OCI-LY3 (cell line): ENCODE measurements around the gene KCNG3.

Source experiments
- EZH2phosphoT487 ChIP-seq: fragments of 200-600 bp; shearing (Covaris generic); IDR thresholded peaks from 2 replicates; pipeline ENCODE4 v1.6.1; 2018; ENCODE audit warnings: antibody characterized with exemption, mixed run types, low read depth
- TF ChIP-seq, protein P1 (sequence below): fragments of 200-600, 300-600 bp; sonication (generic); IDR thresholded peaks from 2 replicates; pipeline ENCODE4 v1.5.1; 2014; ENCODE audit warnings: antibody characterized with exemption, low read length, low read depth

DNA sequence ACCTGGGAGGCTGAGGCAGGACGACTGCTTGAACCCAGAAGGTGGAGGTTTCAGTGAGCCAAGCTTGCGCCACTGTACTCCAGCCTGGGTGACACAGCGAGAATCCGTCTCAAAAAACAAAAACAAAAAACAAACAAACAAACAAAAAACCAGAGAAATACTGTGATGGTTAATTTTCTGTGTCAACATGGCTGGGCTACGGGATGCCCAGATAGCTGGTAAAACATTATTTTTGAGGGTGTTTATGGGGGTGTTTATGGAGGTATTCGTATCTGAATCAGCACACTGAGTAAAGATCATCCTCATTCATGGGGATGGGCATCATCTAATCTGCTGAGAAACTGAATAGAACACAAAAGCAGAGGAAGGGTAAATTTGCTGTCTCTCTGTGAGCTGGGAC, 92.0 kb downstream of the KCNG3 start:
- TF ChIP-seq, protein P1, sequence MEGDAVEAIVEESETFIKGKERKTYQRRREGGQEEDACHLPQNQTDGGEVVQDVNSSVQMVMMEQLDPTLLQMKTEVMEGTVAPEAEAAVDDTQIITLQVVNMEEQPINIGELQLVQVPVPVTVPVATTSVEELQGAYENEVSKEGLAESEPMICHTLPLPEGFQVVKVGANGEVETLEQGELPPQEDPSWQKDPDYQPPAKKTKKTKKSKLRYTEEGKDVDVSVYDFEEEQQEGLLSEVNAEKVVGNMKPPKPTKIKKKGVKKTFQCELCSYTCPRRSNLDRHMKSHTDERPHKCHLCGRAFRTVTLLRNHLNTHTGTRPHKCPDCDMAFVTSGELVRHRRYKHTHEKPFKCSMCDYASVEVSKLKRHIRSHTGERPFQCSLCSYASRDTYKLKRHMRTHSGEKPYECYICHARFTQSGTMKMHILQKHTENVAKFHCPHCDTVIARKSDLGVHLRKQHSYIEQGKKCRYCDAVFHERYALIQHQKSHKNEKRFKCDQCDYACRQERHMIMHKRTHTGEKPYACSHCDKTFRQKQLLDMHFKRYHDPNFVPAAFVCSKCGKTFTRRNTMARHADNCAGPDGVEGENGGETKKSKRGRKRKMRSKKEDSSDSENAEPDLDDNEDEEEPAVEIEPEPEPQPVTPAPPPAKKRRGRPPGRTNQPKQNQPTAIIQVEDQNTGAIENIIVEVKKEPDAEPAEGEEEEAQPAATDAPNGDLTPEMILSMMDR = no peak
- no peak for TF ChIP-seq EZH2phosphoT487
